ENCODE results near the gene SIGLEC5. TPM values are rescaled to one million over a fixed set of nuclear protein-coding genes. Genes with fewer than 3 reads are reported as not detected.

Gene SIGLEC5
- total RNA-seq, 1 experiment from 2014 or later: not detected

DNA sequence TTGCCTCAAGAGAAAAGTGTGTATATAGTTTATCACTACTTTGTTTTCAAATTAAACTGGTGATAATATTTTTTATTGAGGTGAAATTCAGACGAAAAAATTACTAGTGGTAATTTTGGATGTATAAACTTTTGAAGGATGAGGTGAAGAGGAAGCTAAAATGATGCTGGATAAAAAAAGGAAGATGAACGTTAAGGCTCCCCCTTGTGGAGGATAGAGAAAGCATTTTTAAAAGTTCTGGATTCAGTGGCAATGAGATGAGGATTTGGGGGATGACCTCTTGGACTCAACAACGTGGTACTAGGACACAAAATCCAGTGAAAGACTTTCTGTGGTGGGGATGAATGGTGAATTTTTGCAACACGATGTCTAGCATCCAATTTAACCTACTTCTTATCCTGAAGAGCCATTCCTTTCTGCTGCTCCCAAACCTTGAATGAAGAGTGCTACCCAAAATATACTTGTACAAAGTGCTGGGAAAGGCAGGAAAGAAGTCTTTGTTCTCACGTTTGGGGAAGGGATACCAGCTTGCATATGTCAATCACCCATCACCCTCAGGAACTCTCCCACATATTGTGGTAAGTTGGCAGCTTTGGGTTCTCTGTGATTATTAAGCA, 7.3 kb upstream of the SIGLEC5 start:
- H3K4me3 Mint-ChIP-seq (ENCODE audit: low read depth, unreplicated experiment): no peak overlapping the region
- no TSS peak for BruUV-seq (replicated peaks)
- TF ChIP-seq, protein P1, sequence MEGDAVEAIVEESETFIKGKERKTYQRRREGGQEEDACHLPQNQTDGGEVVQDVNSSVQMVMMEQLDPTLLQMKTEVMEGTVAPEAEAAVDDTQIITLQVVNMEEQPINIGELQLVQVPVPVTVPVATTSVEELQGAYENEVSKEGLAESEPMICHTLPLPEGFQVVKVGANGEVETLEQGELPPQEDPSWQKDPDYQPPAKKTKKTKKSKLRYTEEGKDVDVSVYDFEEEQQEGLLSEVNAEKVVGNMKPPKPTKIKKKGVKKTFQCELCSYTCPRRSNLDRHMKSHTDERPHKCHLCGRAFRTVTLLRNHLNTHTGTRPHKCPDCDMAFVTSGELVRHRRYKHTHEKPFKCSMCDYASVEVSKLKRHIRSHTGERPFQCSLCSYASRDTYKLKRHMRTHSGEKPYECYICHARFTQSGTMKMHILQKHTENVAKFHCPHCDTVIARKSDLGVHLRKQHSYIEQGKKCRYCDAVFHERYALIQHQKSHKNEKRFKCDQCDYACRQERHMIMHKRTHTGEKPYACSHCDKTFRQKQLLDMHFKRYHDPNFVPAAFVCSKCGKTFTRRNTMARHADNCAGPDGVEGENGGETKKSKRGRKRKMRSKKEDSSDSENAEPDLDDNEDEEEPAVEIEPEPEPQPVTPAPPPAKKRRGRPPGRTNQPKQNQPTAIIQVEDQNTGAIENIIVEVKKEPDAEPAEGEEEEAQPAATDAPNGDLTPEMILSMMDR (IDR thresholded peaks at IDR 0.05; ENCODE audit: unreplicated experiment): no peak
- intact Hi-C loops (cut with micrococcal nuclease; ENCODE audit: unreplicated experiment): no loop called here
- H3K27ac Mint-ChIP-seq (ENCODE audit: unreplicated experiment): no peak overlapping the region
- H3K27me3 Mint-ChIP-seq (ENCODE audit: unreplicated experiment): no peaks in the 10 kb centered on the region
- no peak for DNase-seq
- H3K9me3 Mint-ChIP-seq (ENCODE audit: low read depth, unreplicated experiment): no peaks in the 10 kb centered on the region
- no peaks in the 10 kb centered on the region for H3K36me3 Mint-ChIP-seq (ENCODE audit: insufficient read depth, unreplicated experiment)
- CTCF ChIA-PET: interaction anchor here (0.9 kb wide), 1 partner anchor 140 kb away, joined by 3 read pairs; no protein-coding TSS in a partner anchor
- no peaks in the 10 kb centered on the region for H3K4me1 Mint-ChIP-seq (ENCODE audit: low read depth, unreplicated experiment)

DNA sequence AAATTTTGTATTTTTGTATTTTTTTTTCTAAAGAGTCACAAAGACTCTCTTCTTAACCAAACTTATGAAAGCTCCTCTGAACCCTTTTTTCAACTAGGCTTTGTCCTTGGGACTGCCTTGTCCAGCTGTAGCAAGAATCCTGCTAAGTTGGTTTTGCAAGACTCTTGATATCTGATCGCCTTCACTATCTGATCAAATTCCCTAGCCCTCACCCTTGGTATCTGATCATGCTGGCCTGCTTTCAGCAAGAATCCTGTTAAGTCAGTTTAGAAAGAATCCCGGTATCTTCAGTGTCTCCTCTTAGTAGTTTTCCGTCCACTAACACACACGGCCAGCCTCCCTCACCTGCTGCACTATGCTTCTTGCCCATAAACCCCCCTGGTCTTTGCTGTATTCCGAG, 1.9 kb upstream of the SIGLEC5 start:
- Mint-ChIP-seq H3K36me3 (ENCODE audit: insufficient read depth, unreplicated experiment) (no peaks in the 10 kb centered on the region), H3K4me3 (ENCODE audit: low read depth, unreplicated experiment) (no peak overlapping the region), H3K9me3 (ENCODE audit: low read depth, unreplicated experiment) (no peaks in the 10 kb centered on the region), H3K27me3 (ENCODE audit: unreplicated experiment) (peaks cover 26% of the 10 kb centered on the region), H3K27ac (ENCODE audit: unreplicated experiment) (no peak overlapping the region), H3K4me1 (ENCODE audit: low read depth, unreplicated experiment) (no peaks in the 10 kb centered on the region)
- CTCF ChIA-PET: no interaction called here
- no peak for DNase-seq
- intact Hi-C loops (cut with micrococcal nuclease; ENCODE audit: unreplicated experiment): no loop called here
- TF ChIP-seq, protein P1 (IDR thresholded peaks at IDR 0.05; ENCODE audit: unreplicated experiment): no peak
- BruUV-seq (replicated peaks): no TSS peak

DNA sequence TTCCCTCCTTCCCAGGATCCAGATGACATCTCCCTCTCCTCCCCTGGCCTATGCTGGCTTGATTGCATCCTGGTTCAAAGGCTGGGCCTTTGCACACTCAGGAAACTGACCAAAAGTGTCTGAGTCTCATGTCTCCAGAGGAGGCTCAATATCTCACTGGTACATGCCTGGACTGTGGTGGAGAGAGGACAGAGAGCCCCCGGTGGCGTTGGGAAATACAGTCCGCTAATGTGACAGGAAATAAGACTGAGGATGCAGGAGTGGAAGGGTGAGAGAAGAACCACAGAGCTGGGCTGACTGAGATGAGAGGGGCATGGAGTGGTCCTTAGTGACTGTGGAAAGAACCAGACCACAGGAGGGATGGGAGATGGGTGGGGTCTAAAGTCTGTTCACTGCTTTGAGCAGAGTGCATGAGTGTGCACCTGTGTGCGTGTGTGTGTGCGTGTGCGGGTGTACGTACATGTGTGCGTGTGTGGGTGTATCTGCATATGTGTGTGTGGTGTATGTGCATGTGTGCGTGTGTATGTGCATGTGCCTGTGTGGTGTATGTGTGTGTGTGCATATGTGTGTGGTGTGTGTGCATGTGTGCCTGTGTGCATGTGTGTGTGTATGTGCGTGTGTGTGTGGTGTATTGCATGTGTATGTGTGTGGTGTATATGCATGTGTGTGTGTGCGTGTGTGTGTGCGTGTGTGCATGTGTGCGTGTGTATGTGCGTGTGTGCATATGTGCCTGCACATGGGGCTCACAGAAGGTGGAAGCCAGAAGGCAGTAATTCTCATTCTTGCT, 1.9 kb downstream of the SIGLEC5 start:
- H3K4me1 Mint-ChIP-seq (ENCODE audit: low read depth, unreplicated experiment): no peaks in the 10 kb centered on the region
- CTCF ChIA-PET: interaction anchor here (0.7 kb wide), 1 partner anchor 289 kb away, joined by 4 read pairs; no protein-coding TSS in a partner anchor
- no peak for DNase-seq
- H3K27me3 Mint-ChIP-seq (ENCODE audit: unreplicated experiment): peaks cover 64% of the 10 kb centered on the region
- intact Hi-C loops (cut with micrococcal nuclease; ENCODE audit: unreplicated experiment): no loop called here
- H3K36me3 Mint-ChIP-seq (ENCODE audit: insufficient read depth, unreplicated experiment): no peaks in the 10 kb centered on the region
- TF ChIP-seq, protein P1 (IDR thresholded peaks at IDR 0.05; ENCODE audit: unreplicated experiment): no peak
- no peak overlapping the region for H3K4me3 Mint-ChIP-seq (ENCODE audit: low read depth, unreplicated experiment)
- H3K27ac Mint-ChIP-seq (ENCODE audit: unreplicated experiment): no peak overlapping the region
- no peaks in the 10 kb centered on the region for H3K9me3 Mint-ChIP-seq (ENCODE audit: low read depth, unreplicated experiment)
- no TSS peak for BruUV-seq (replicated peaks)

DNA sequence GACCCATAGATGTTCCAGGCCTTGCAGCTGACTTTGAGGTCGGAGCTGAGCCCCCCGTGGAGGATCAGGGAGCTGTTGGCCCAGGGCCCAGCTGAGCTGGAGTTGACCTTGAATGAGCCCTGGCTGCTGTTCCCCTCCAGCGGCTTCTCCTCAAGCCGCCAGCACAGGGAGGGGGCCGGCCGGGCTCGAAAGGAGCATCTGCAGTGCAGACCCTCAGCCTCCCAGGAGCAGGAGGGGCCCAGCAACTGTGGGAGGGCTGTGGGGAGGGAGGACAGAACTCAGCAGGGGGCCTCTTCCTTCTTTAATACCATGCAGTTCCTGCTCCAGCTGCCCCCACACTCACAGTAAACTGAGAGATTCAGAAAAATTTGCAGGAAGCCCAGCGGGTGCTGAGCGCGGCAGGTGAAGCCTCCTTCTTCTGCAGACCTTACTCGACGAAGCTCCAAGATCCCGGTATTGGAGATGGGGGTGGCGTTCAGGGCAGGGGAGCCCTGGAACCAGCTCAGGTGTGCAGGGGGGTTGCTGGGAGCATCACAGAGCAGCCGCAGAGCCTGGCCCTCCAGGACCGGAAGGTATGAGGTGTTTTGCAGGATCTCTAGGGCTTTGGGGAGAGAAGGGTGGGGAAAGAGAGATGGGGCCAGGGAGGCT, 2.6 kb downstream of the SIGLEC5 start:
- Mint-ChIP-seq H3K9me3 (ENCODE audit: low read depth, unreplicated experiment) (no peaks in the 10 kb centered on the region), H3K27me3 (ENCODE audit: unreplicated experiment) (peaks cover 70% of the 10 kb centered on the region), H3K27ac (ENCODE audit: unreplicated experiment) (no peak overlapping the region), H3K4me1 (ENCODE audit: low read depth, unreplicated experiment) (no peaks in the 10 kb centered on the region), H3K36me3 (ENCODE audit: insufficient read depth, unreplicated experiment) (no peaks in the 10 kb centered on the region), H3K4me3 (ENCODE audit: low read depth, unreplicated experiment) (no peak overlapping the region)
- CTCF ChIA-PET: no interaction called here
- intact Hi-C loops (cut with micrococcal nuclease; ENCODE audit: unreplicated experiment): loop anchor here (2.0 kb wide), 1 partner anchor 19 kb away; the partner anchor contains the start of gene SIGLEC14
- TF ChIP-seq, protein P1 (IDR thresholded peaks at IDR 0.05; ENCODE audit: unreplicated experiment): no peak
- DNase-seq: no peak
- BruUV-seq (replicated peaks): no TSS peak

Measured in Calu3 (cell line).